A549 (cell line): ENCODE results near the gene HMCN1. TPM values are rescaled to one million over a fixed set of nuclear protein-coding genes. Genes with fewer than 3 reads are reported as not detected.

Experiments
- ATAC-seq, 2 experiments: fragments of 200-7000 bp in 1 of 2; fragments of >200 bp in 1 of 2; cut with Nextera tagmentation in 1 of 2; cut with Tn5 transposase in 1 of 2; 3 replicates each; pipeline versions ENCODE4 v1.8.0 to v1.9.1; 2018 to 2020; ENCODE audit warnings: mild to moderate bottlenecking in 1 of 2, moderate library complexity in 1 of 2
- CTCF ChIA-PET: fragments of 300-600 bp; sonication (Branson Sonifier 250); formaldehyde crosslinking; extraction: SDS; loops from one replicate; lab custom pipeline; 2021; ENCODE audit warnings: antibody characterized with exemption, inconsistent platforms; lab: Yijun Ruan, JAX
- POLR2A ChIA-PET: fragments of 350-600 bp; formaldehyde crosslinking; extraction: SDS; loops from one replicate; lab custom pipeline; 2021; ENCODE audit warnings: antibody characterized with exemption, inconsistent platforms; lab: Yijun Ruan, JAX
- DNase-seq, 2 experiments: peaks; one replicate each; pipeline versions ENCODE4 v3.0.0 to v3.0.0-alpha.2; 2011 to 2016; ENCODE audit warnings: low read depth in 1 of 2, low spot score in 1 of 2
- FAIRE-seq: peaks from 2 replicates; lab custom pipeline; 2011; peaks lifted over from hg19 to GRCh38; lab: Jason Lieb, UNC
- H3K27ac ChIP-seq, 2 experiments: fragments of >200 bp; sonication (Bioruptor Twin); formaldehyde crosslinking; 3 replicates each; pipeline ENCODE4 v1.5.1; 2016 to 2017
- H3K4me1 ChIP-seq: fragments of >200 bp; sonication (Bioruptor Twin); formaldehyde crosslinking; 3 replicates; pipeline ENCODE4 v1.6.1; 2016
- H3K4me2 ChIP-seq: fragments of >200 bp; sonication (Bioruptor Twin); formaldehyde crosslinking; 3 replicates; pipeline ENCODE4 v1.6.1; 2016
- H3K4me3 ChIP-seq: fragments of >200 bp; sonication (Bioruptor Twin); formaldehyde crosslinking; 3 replicates; pipeline ENCODE4 v1.5.1; 2016
- H3K9me3 ChIP-seq: fragments of >200 bp; sonication (Bioruptor Twin); formaldehyde crosslinking; 3 replicates; pipeline ENCODE4 v1.6.1; 2016
- CBX8 ChIP-seq: fragments of 200-600 bp; sonication (generic); IDR thresholded peaks from 2 replicates; pipeline ENCODE4 v1.6.1; 2016
- CEBPB ChIP-seq, 2 experiments: fragments of >200 bp in 1 of 2; sonication (Bioruptor Twin) in 1 of 2; formaldehyde crosslinking in 1 of 2; IDR thresholded peaks; 2 replicates each; pipeline ENCODE4 v1.6.1; 2012 to 2016
- EHMT2 ChIP-seq: fragments of 200-600 bp; sonication (generic); IDR thresholded peaks from 2 replicates; pipeline ENCODE4 v1.6.1; 2016; ENCODE audit warnings: antibody characterized with exemption, low read depth, mild to moderate bottlenecking, moderate library complexity
- ELK1 ChIP-seq: fragments of 150-350 bp; IDR thresholded peaks from 2 replicates; pipeline ENCODE4 v1.6.1; 2014; ENCODE audit warnings: low read depth, mild to moderate bottlenecking, low read length
- FOSB ChIP-seq: fragments of 250-450 bp; sonication (Bioruptor Pico); IDR thresholded peaks from 2 replicates; pipeline ENCODE4 v1.5.0; 2020; ENCODE audit warnings: mild to moderate bottlenecking, moderate library complexity
- GATA3 ChIP-seq: IDR thresholded peaks from 2 replicates; pipeline ENCODE4 v1.6.1; 2012; ENCODE audit warnings: borderline replicate concordance
- HDAC2 ChIP-seq: fragments of 200-600 bp; sonication (generic); IDR thresholded peaks from 2 replicates; pipeline ENCODE4 v1.6.1; 2016
- HES2 ChIP-seq: fragments of >200 bp; sonication (Bioruptor Twin); formaldehyde crosslinking; IDR thresholded peaks from 2 replicates; pipeline ENCODE4 v1.6.1; 2016
- HEYL ChIP-seq: fragments of 250-450 bp; sonication (Bioruptor Pico); IDR thresholded peaks from 2 replicates; pipeline ENCODE4 v1.8.0; 2021; ENCODE audit warnings: mild to moderate bottlenecking, moderate library complexity
- HOXA7 ChIP-seq: fragments of 250-450 bp; sonication (Bioruptor Pico); IDR thresholded peaks from 2 replicates; pipeline ENCODE4 v1.5.0; 2020; ENCODE audit warnings: mild to moderate bottlenecking, moderate library complexity
- KDM1A ChIP-seq: fragments of 200-600 bp; sonication (generic); IDR thresholded peaks from 2 replicates; pipeline ENCODE4 v1.6.1; 2016; ENCODE audit warnings: low read depth, mild to moderate bottlenecking
- MAFK ChIP-seq: fragments of 450-650 bp; IDR thresholded peaks from 2 replicates; pipeline ENCODE4 v1.6.1; 2014; ENCODE audit not compliant: partially characterized antibody
- MYC ChIP-seq: IDR thresholded peaks from 2 replicates; pipeline ENCODE4 v1.6.1; 2012; ENCODE audit warnings: mild to moderate bottlenecking, inconsistent platforms, low read length, improper control_type of control experiment, borderline replicate concordance
- NPAS2 ChIP-seq: fragments of 250-450 bp; sonication (Bioruptor Pico); IDR thresholded peaks from 2 replicates; pipeline ENCODE4 v1.8.0; 2022; ENCODE audit warnings: mild to moderate bottlenecking, moderate library complexity, borderline replicate concordance
- NR3C1 ChIP-seq: fragments of >200 bp; sonication (Bioruptor Twin); formaldehyde crosslinking; IDR thresholded peaks from 3 replicates; pipeline ENCODE4 v1.6.1; 2017
- RAD21 ChIP-seq, 2 experiments: fragments of >200 bp in 1 of 2; sonication (Bioruptor Twin) in 1 of 2; formaldehyde crosslinking in 1 of 2; IDR thresholded peaks in 1 of 2; conservative IDR thresholded peaks in 1 of 2; 2 replicates in 1 of 2; 3 replicates in 1 of 2; pipeline ENCODE4 v1.6.1; 2012 to 2018; ENCODE audit warnings: inconsistent platforms in 1 of 2
- RCOR1 ChIP-seq: fragments of 150-350 bp; IDR thresholded peaks from 2 replicates; pipeline ENCODE4 v1.6.1; 2014; ENCODE audit warnings: antibody characterized with exemption, low read length, low read depth
- RFX5 ChIP-seq: fragments of 450-650 bp; IDR thresholded peaks from 2 replicates; pipeline ENCODE4 v1.7.1; 2014; ENCODE audit warnings: antibody characterized with exemption, mild to moderate bottlenecking, moderate library complexity
- RNF2 ChIP-seq: fragments of 200-600 bp; sonication (generic); IDR thresholded peaks from 2 replicates; pipeline ENCODE4 v1.6.1; 2016; ENCODE audit warnings: low read depth, mild to moderate bottlenecking, antibody characterized with exemption, moderate library complexity, borderline replicate concordance
- SMC3 ChIP-seq: fragments of >200 bp; sonication (Bioruptor Twin); formaldehyde crosslinking; IDR thresholded peaks from 3 replicates; pipeline ENCODE4 v1.6.1; 2018; ENCODE audit warnings: inconsistent platforms
- ZC3H11A ChIP-seq: fragments of 450-650 bp; IDR thresholded peaks from 2 replicates; pipeline ENCODE4 v1.6.1; 2014; ENCODE audit warnings: antibody characterized with exemption, mild to moderate bottlenecking
- ZSCAN20 ChIP-seq: fragments of 250-450 bp; sonication (Bioruptor Pico); IDR thresholded peaks from 2 replicates; pipeline ENCODE4 v1.8.0; 2022; ENCODE audit warnings: mild to moderate bottlenecking, moderate library complexity
- WGBS: methylation state at CpG from one replicate; pipeline ENCODE4 v1.1.6; 2017; ENCODE audit errors: missing lambda C conversion rate; 5-methylcytosine and 5-hydroxymethylcytosine counted together
- polyA plus RNA-seq, 4 experiments: library from polyadenylated mRNA; depleted of rRNA in 3 of 4; stranded (reverse); fragments of >200 nt; fragmentation: RNase III in 1 of 4; extraction: RNeasy Plus Mini Kit Qiagen cat#74134 plus additional on column Dnase treatment in 1 of 4; gene quantifications; 2 replicates in 3 of 4; 3 replicates in 1 of 4; pipeline ENCODE4 v1.2.3, GENCODE V29; 2011 to 2017
- TF ChIP-seq, protein P1 (sequence below): fragments of 250-450 bp; sonication (Bioruptor Pico); IDR thresholded peaks from 2 replicates; pipeline ENCODE4 v1.5.0; 2020; ENCODE audit warnings: low read depth, mild to moderate bottlenecking, moderate library complexity
- TF ChIP-seq, protein P2 (sequence below): fragments of 250-450 bp; sonication (Bioruptor Pico); IDR thresholded peaks from 2 replicates; pipeline ENCODE4 v1.5.0; 2021; ENCODE audit warnings: mild to moderate bottlenecking, moderate library complexity, borderline replicate concordance

Gene HMCN1
- polyA plus RNA-seq, 2 of the 4 experiments (the other 2 are of a cell fraction) = 0.03 to 0.06 TPM

- TF ChIP-seq ELK1 (no peak), KDM1A (no peak)
These were observed 441.4 kb downstream of the HMCN1 start (continued) for GRCh38 chr1:186175588-186175987.

DNA sequence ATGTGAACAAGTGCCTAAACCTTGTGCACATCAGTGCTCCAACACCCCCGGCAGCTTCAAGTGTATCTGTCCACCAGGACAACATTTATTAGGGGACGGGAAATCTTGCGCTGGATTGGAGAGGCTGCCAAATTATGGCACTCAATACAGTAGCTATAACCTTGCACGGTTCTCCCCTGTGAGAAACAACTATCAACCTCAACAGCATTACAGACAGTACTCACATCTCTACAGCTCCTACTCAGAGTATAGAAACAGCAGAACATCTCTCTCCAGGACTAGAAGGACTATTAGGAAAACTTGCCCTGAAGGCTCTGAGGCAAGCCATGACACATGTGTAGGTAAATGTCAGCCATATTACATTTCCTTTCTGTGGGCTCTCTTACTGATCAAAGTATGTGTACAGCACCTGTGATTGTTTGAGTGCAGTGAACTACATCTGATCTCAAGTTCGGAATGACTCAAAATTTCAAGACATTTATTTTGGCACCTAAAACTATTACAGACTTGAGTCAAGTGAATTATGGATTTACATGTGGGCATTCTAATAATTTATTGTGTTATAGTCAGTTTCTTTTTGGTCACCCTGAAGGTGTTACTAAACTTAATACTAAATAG lies 444.3 kb downstream of the HMCN1 start:
- peaks cover 13% of the 10 kb centered on the region for H3K4me1 ChIP-seq
- POLR2A ChIA-PET = no interaction called here

GRCh38 chr1:186179231-186179630 lies 445.0 kb downstream of the HMCN1 start:
- TF ChIP-seq, protein P1, sequence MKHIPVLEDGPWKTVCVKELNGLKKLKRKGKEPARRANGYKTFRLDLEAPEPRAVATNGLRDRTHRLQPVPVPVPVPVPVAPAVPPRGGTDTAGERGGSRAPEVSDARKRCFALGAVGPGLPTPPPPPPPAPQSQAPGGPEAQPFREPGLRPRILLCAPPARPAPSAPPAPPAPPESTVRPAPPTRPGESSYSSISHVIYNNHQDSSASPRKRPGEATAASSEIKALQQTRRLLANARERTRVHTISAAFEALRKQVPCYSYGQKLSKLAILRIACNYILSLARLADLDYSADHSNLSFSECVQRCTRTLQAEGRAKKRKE (CRISPR knock-in tag) = no peak
- no peak for TF ChIP-seq CEBPB (IDR thresholded peaks at IDR 0.05)
- no peak for TF ChIP-seq CBX8
- TF ChIP-seq NPAS2 (CRISPR knock-in tag) = no peak
- no peak for TF ChIP-seq MYC
- TF ChIP-seq ZSCAN20 (CRISPR knock-in tag) = no peak
- no peak for TF ChIP-seq GATA3
- TF ChIP-seq NR3C1 = no peak
- no peak for TF ChIP-seq RFX5
- TF ChIP-seq, protein P2, sequence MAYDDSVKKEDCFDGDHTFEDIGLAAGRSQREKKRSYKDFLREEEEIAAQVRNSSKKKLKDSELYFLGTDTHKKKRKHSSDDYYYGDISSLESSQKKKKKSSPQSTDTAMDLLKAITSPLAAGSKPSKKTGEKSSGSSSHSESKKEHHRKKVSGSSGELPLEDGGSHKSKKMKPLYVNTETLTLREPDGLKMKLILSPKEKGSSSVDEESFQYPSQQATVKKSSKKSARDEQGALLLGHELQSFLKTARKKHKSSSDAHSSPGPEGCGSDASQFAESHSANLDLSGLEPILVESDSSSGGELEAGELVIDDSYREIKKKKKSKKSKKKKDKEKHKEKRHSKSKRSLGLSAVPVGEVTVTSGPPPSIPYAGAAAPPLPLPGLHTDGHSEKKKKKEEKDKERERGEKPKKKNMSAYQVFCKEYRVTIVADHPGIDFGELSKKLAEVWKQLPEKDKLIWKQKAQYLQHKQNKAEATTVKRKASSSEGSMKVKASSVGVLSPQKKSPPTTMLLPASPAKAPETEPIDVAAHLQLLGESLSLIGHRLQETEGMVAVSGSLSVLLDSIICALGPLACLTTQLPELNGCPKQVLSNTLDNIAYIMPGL (CRISPR knock-in tag) = no peak
- no peak for TF ChIP-seq RNF2
- TF ChIP-seq FOSB (CRISPR knock-in tag) = no peak
- TF ChIP-seq HOXA7 (CRISPR knock-in tag) = no peak
- TF ChIP-seq MAFK = no peak
- no peak for TF ChIP-seq HDAC2
- no peak for TF ChIP-seq HES2
- Histone ChIP-seq H3K4me3 (no peak overlapping the region), H3K9me3 (no peaks in the 10 kb centered on the region), H3K4me2 (peak overlapping the region; percentile 28; the same call in 1 of the 3 replicates), H3K27ac (no peak overlapping the region), H3K4me1 (peaks cover 20% of the 10 kb centered on the region)
- FAIRE-seq = no peak
- ChIA-PET POLR2A (no interaction called here), CTCF (no interaction called here)
- no peak for ATAC-seq
- no peak for DNase-seq
- 40% methylated on average over 3 of the region's 3 CpGs for WGBS

More for the DNA sequence above, 444.3 kb downstream of the HMCN1 start:
- DNase-seq = no peak
- no peak for ATAC-seq
- H3K27ac ChIP-seq = 0 out of 6 replicates have a peak overlapping the region, but pooled peaks of 1 of the 2 experiments have one; percentile 19
- TF ChIP-seq RCOR1 (no peak), ZC3H11A (no peak), HEYL (CRISPR knock-in tag) (no peak), HES2 (no peak), MYC (no peak), HDAC2 (no peak), EHMT2 (no peak), RAD21 (conservative IDR thresholded peaks at IDR 0.05 in 1 of 2, IDR thresholded peaks at IDR 0.05 in 1 of 2) (no peak), CBX8 (no peak), CEBPB (IDR thresholded peaks at IDR 0.05) (no peak), SMC3 (no peak)
- TF ChIP-seq, all 56 proteins: peak for 0
- H3K4me2 ChIP-seq = peak overlapping the region; percentile 28; the same call in 1 of the 3 replicates
- no peak for FAIRE-seq
- H3K4me3 ChIP-seq = no peak overlapping the region
- WGBS = 75% methylated on average over 5 of the region's 5 CpGs
- CTCF ChIA-PET = interaction anchor here (1.2 kb wide), 1 partner anchor 34 kb away, joined by 5 read pairs; no protein-coding TSS in a partner anchor
- H3K9me3 ChIP-seq = no peaks in the 10 kb centered on the region
